Activated T-cell treated with anti-CD3 and anti-CD28 coated beads for 4 hours (primary cell): ENCODE measurements around the gene CACNB2.
"Not testable (repeated sequence)": the region's sequence is repeated elsewhere in the genome, so short reads cannot be mapped to it uniquely, and the experiment has no call there.

Experiments used
- DNase-seq: peaks from one replicate; pipeline ENCODE4 v3.0.0-alpha.2; 2020

Gene CACNB2

DNA sequence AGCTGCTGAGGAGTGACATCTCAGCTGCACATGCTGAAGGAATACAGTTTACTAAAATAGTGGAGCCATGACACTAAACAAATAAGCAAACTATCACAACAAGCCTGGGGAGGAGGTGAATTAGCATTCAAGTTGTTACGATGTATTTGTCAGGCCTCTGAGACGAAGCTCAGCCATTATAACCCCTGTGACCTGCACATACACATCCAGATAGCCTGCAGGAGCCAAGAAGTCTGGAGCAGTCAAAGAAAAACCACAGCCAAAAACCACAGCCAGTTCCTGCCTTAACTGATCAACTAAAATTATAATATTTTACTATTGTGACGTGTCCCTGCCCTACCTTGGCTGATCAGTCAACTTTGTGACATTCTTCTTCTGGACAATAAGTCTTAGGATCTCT, 442.6 kb downstream of the CACNB2 start:
- DNase-seq = no peak

DNA sequence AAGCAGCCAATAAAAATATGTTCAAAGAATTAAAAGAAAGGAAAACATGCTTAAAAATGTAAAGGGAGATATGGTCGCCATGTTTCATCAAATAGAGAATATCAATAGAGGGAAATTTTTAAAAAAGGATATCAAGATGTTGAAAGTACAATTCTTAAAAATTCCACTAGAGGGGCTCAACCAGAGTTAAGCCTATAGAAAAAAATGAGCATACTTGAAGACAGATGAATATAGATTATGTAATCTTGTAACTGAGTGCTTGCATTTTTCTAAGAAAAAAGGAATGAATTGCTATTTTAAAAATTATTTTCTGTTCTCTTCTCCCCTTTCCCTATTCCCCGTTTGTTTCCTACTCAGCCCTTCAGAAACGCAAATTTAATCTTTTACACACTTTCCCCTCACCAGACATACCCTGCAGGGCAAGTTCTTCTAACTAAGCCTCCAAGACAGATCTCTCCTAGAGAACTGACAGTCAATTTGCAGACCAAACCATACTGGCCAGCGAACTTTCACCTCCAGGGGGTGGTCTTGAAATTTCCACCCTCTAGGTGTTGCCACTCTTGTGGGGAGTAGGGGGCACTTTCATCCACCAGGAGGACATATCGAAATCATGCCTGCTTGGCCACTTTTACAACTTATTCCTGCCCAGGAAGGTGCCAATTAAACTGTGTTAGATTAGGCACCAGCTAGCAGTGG, 443.5 kb downstream of the CACNB2 start:
- DNase-seq = no peak

DNA sequence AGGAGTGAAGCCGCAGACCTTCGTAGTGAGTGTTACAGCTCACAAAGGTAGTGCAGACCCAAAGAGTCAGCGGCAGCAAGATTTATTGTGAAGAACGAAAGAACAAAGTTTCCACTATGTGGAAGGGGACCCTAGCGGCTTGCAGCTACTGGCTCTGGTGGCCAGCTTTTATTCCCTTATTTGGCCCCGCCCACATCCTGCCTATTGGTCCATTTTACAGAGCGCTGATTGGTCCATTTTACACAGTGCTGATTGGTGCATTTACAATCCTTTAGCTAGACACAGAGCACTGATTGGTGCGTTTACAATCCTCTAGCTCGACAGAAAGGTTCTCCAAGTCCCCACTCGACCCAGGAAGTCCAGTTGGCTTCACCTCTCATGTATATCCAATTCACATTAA, 446.4 kb downstream of the CACNB2 start:
- not testable (repeated sequence) for DNase-seq

DNA sequence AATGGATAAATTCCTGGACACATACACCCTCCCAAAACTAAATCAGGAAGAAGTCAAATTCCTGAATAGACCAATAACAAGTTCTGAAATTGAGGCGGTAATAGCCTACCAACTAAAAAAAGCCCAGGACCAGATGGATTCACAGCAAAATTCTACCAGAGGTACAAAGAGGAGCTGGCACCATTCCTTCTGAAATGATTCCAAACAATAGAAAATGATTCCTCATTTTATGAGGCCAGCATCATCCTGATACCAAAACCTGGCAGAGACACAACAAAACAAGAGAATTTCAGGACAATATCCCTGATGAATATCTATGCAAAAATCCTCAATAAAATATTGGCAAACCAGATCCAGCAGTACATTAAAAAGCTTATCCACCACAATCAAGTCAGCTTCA, 450.9 kb downstream of the CACNB2 start:
- not testable (repeated sequence) for DNase-seq
